ENCODE results near the gene ANKS3. TPM values are rescaled to one million over a fixed set of nuclear protein-coding genes. Genes with fewer than 3 reads are reported as not detected.
"Not testable (repeated sequence)": the region's sequence is repeated elsewhere in the genome, so short reads cannot be mapped to it uniquely, and the experiment has no call there.

The ANKS3 gene
- total RNA-seq, 1 donor = 33.2 TPM

- no peak for TF ChIP-seq CTCF (IDR thresholded peaks at IDR 0.05; ENCODE audit: insufficient read depth, low read depth, low read length)
- DNase-seq (ENCODE audit: low read depth) = no peak
- no peak overlapping the region for H3K4me3 ChIP-seq (ENCODE audit: low read depth, low read length)
Observed at GRCh38 chr16:4654964-4655590, 79.0 kb downstream of the ANKS3 start.

GRCh38 chr16:4654011-4654963, 79.8 kb downstream of the ANKS3 start:
- DNase-seq (ENCODE audit: low read depth) = no peak
- no peak for TF ChIP-seq CTCF (IDR thresholded peaks at IDR 0.05; ENCODE audit: insufficient read depth, low read depth, low read length)

GRCh38 chr16:4652561-4652960, 81.5 kb downstream of the ANKS3 start:
- no peak for TF ChIP-seq CTCF (IDR thresholded peaks at IDR 0.05; ENCODE audit: insufficient read depth, low read depth, low read length)
- no peak overlapping the region for H3K4me3 ChIP-seq (ENCODE audit: low read depth, low read length)
- no peak for DNase-seq (ENCODE audit: low read depth)

More at GRCh38 chr16:4654011-4654963, 79.8 kb downstream of the ANKS3 start:
- no peak overlapping the region for H3K4me3 ChIP-seq (ENCODE audit: low read depth, low read length)

GRCh38 chr16:4651827-4652226, 82.2 kb downstream of the ANKS3 start:
- H3K4me3 ChIP-seq (ENCODE audit: low read depth, low read length) = no peak overlapping the region
- no peak for TF ChIP-seq CTCF (IDR thresholded peaks at IDR 0.05; ENCODE audit: insufficient read depth, low read depth, low read length)
- DNase-seq (ENCODE audit: low read depth) = no peak

GRCh38 chr16:4650443-4651074, 83.5 kb downstream of the ANKS3 start:
- TF ChIP-seq CTCF (IDR thresholded peaks at IDR 0.05; ENCODE audit: insufficient read depth, low read depth, low read length) = peak; percentile 75
- DNase-seq (ENCODE audit: low read depth) = peak; percentile 66
- H3K4me3 ChIP-seq (ENCODE audit: low read depth, low read length) = not testable (repeated sequence)

GRCh38 chr16:4649744-4650442, 84.2 kb downstream of the ANKS3 start:
- DNase-seq (ENCODE audit: low read depth) = no peak
- H3K4me3 ChIP-seq (ENCODE audit: low read depth, low read length) = no peak overlapping the region
- no peak for TF ChIP-seq CTCF (IDR thresholded peaks at IDR 0.05; ENCODE audit: insufficient read depth, low read depth, low read length)

All from fibroblast of villous mesenchyme (primary cell).